PC-3 (cell line): Measurements from ENCODE around the gene AGAP5.

ENCODE experiments used
- CTCF ChIP-seq: fragments of 300-600 bp; sonication (generic); conservative IDR thresholded peaks from 2 replicates; pipeline ENCODE4 v1.5.1; 2017; ENCODE audit warnings: antibody characterized with exemption, low read depth, mild to moderate bottlenecking, low read length
- EZH2 ChIP-seq: fragments of 300-600 bp; sonication (generic); IDR thresholded peaks from one replicate; pipeline ENCODE4 v1.6.1; 2017; ENCODE audit warnings: antibody characterized with exemption, mild to moderate bottlenecking, low read length; ENCODE audit not compliant: unreplicated experiment
- EZH2phosphoT487 ChIP-seq: fragments of 300-600 bp; sonication (generic); IDR thresholded peaks from 2 replicates; pipeline ENCODE4 v1.6.1; 2018; ENCODE audit warnings: mild to moderate bottlenecking, antibody characterized with exemption, low read length, borderline replicate concordance

DNA sequence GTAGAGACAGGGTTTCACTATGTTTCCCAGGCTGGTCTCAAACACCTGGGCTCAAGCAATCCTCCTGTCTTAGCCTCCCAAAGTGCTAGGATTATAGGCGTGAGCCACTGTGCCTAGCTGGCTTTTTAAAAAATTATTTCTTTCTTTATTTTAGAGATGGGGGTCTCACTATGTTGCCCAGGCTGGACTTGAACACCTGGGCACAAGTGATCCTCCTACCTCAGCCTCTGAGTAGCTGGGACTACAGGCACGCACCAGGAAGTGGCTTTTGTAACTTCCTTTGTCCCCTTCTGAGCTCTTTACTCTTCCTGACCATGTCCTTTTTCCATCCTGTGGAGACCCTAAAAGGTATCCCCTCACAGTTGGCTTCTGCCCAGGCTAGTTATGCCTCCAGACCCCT, 54.5 kb downstream of the AGAP5 start:
- no peak for TF ChIP-seq CTCF
- no peak for TF ChIP-seq EZH2phosphoT487
- no peak for TF ChIP-seq EZH2
